ENCODE measurements around the gene BACH2. TPM values are rescaled to one million over a fixed set of nuclear protein-coding genes. Genes with fewer than 3 reads are reported as not detected.
"Not testable (repeated sequence)": the region's sequence is repeated elsewhere in the genome, so short reads cannot be mapped to it uniquely, and the experiment has no call there.

Gene BACH2
- total and polyA plus RNA-seq, 2 donors (not counting 1 experiment from before 2014, with no cell fraction given): 2.2 to 2.6 TPM

GRCh38 chr6:89910902-89911240 lies 385.8 kb downstream of the BACH2 start:
- DNase-seq (ENCODE audit: low read depth in 2 of 2): no peak
- no peak overlapping the region for H3K4me2 ChIP-seq (ENCODE audit: extremely low read depth, insufficient read depth, low read length)
- no peaks in the 10 kb centered on the region for H3K27me3 ChIP-seq (ENCODE audit: control insufficient read depth, insufficient read depth, low read length)
- H3K36me3 ChIP-seq (ENCODE audit: control insufficient read depth, insufficient read depth, low read length): no peaks in the 10 kb centered on the region
- no peak overlapping the region for H2AFZ ChIP-seq (ENCODE audit: low read length)
- no peak overlapping the region for H3K4me3 ChIP-seq (replicated peaks in 1 of 4; ENCODE audit: control extremely low read depth in 1 of 4, insufficient read depth in 1 of 4, low read depth in 3 of 4, low read length in 4 of 4)
- H3K9ac ChIP-seq (ENCODE audit: insufficient read depth, low read length): no peak overlapping the region
- H3K27ac ChIP-seq (ENCODE audit: insufficient read depth, low read length): no peak overlapping the region
- TF ChIP-seq EZH2 (IDR thresholded peaks at IDR 0.05; ENCODE audit: low read length, missing control alignments) (no peak), CTCF (conservative IDR thresholded peaks at IDR 0.05 in 1 of 2, IDR thresholded peaks at IDR 0.05 in 1 of 2; ENCODE audit: low read depth in 1 of 2, low read length in 2 of 2) (no peak)
- no peaks in the 10 kb centered on the region for H3K79me2 ChIP-seq (ENCODE audit: control insufficient read depth, insufficient read depth, low read length)
- H4K20me1 ChIP-seq (ENCODE audit: control insufficient read depth, extremely low read depth, insufficient read depth, low read length): no peaks in the 10 kb centered on the region
- H3K9me3 ChIP-seq (ENCODE audit: control insufficient read depth, insufficient read depth, low read depth, low read length): no peaks in the 10 kb centered on the region
- no peaks in the 10 kb centered on the region for H3K4me1 ChIP-seq (ENCODE audit: control insufficient read depth, extremely low read depth, insufficient read depth, low read length)

DNA sequence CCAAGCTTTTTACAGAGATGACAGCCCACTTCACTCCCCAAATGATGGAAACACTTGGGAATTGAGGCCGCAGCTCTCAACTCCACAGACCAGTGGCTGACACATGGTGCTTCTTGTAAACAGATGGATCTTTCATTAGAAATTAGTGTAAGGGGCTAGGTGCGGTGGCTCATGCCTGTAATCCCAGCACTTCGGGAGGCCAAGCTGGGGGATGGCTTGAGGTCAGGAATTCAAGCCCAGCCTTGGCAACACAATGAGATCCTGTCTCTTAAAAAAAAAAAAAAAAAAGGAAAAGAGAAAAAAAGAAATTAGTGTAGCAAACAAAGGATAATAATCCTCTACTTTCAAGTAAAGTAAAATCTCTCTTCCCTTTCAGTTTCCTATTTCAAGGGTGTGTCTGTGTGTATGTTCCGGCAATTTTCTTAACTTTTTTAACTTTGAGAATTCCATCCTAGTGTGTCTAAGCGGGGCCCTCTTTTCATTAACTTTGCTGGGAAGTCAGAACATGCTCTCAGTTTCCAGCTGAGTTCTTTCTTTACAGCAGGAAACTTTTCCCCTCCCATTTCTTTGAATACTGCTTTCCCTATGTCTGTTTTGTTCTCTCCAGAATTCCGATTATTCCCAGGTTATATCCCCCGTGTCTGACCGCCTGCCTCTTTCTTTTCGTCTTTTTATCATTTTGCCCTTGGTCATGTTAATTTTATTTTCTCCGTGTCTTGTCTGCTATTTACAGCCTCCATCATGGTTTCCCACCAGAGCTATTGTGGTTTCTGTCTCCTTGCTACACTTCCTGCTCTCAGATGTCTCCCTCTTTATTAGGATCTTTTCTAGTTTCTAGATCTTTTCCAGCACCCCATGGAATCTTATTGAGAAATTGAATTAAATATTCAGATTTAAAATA lies 386.4 kb downstream of the BACH2 start:
- H3K4me1 ChIP-seq (ENCODE audit: control insufficient read depth, extremely low read depth, insufficient read depth, low read length); H3K27me3 ChIP-seq (ENCODE audit: control insufficient read depth, insufficient read depth, low read length); H4K20me1 ChIP-seq (ENCODE audit: control insufficient read depth, extremely low read depth, insufficient read depth, low read length); H3K4me3 ChIP-seq (replicated peaks in 1 of 4; ENCODE audit: control extremely low read depth in 1 of 4, insufficient read depth in 1 of 4, low read depth in 3 of 4, low read length in 4 of 4); H3K9ac ChIP-seq (ENCODE audit: insufficient read depth, low read length); H3K79me2 ChIP-seq (ENCODE audit: control insufficient read depth, insufficient read depth, low read length); H3K36me3 ChIP-seq (ENCODE audit: control insufficient read depth, insufficient read depth, low read length); H3K27ac ChIP-seq (ENCODE audit: insufficient read depth, low read length); H3K9me3 ChIP-seq (ENCODE audit: control insufficient read depth, insufficient read depth, low read depth, low read length); H3K4me2 ChIP-seq (ENCODE audit: extremely low read depth, insufficient read depth, low read length); H2AFZ ChIP-seq (ENCODE audit: low read length); DNase-seq (ENCODE audit: low read depth in 2 of 2): not testable (repeated sequence)

- no peaks in the 10 kb centered on the region for H3K4me1 ChIP-seq (ENCODE audit: control insufficient read depth, extremely low read depth, insufficient read depth, low read length)
- H3K4me2 ChIP-seq (ENCODE audit: extremely low read depth, insufficient read depth, low read length): no peak overlapping the region
- H3K36me3 ChIP-seq (ENCODE audit: control insufficient read depth, insufficient read depth, low read length): no peaks in the 10 kb centered on the region
- H4K20me1 ChIP-seq (ENCODE audit: control insufficient read depth, extremely low read depth, insufficient read depth, low read length): no peaks in the 10 kb centered on the region
- DNase-seq (ENCODE audit: low read depth in 2 of 2): peak; percentile 60 to 62
- H3K27ac ChIP-seq (ENCODE audit: insufficient read depth, low read length): no peak overlapping the region
- no peaks in the 10 kb centered on the region for H3K27me3 ChIP-seq (ENCODE audit: control insufficient read depth, insufficient read depth, low read length)
- H2AFZ ChIP-seq (ENCODE audit: low read length): no peak overlapping the region
- no peak overlapping the region for H3K9ac ChIP-seq (ENCODE audit: insufficient read depth, low read length)
- no peaks in the 10 kb centered on the region for H3K9me3 ChIP-seq (ENCODE audit: control insufficient read depth, insufficient read depth, low read depth, low read length)
- TF ChIP-seq CTCF (conservative IDR thresholded peaks at IDR 0.05 in 1 of 2, IDR thresholded peaks at IDR 0.05 in 1 of 2; ENCODE audit: low read depth in 1 of 2, low read length in 2 of 2) (no peak), EZH2 (IDR thresholded peaks at IDR 0.05; ENCODE audit: low read length, missing control alignments) (no peak)
- H3K4me3 ChIP-seq (replicated peaks in 1 of 4; ENCODE audit: control extremely low read depth in 1 of 4, insufficient read depth in 1 of 4, low read depth in 3 of 4, low read length in 4 of 4): no peak overlapping the region
- H3K79me2 ChIP-seq (ENCODE audit: control insufficient read depth, insufficient read depth, low read length): no peaks in the 10 kb centered on the region
These were observed 401.3 kb downstream of the BACH2 start for GRCh38 chr6:89895276-89895874.

Measured in fibroblast of lung (primary cell).